GM12872 (cell line): ENCODE results near the gene LIME1.
A peak's percentile ranks its signal among the peaks of the same experiment; 100 is the strongest.

Source experiments
- TF ChIP-seq, protein P1 (sequence below): IDR thresholded peaks from 3 replicates; pipeline ENCODE4 v1.5.1; 2011; ENCODE audit warnings: low read depth, mild to moderate bottlenecking, low read length, moderate library complexity; ENCODE audit not compliant: insufficient read depth

LIME1 gene

GRCh38 chr20:63736893-63737694, 630 bp downstream of the LIME1 start:
- TF ChIP-seq, protein P1, sequence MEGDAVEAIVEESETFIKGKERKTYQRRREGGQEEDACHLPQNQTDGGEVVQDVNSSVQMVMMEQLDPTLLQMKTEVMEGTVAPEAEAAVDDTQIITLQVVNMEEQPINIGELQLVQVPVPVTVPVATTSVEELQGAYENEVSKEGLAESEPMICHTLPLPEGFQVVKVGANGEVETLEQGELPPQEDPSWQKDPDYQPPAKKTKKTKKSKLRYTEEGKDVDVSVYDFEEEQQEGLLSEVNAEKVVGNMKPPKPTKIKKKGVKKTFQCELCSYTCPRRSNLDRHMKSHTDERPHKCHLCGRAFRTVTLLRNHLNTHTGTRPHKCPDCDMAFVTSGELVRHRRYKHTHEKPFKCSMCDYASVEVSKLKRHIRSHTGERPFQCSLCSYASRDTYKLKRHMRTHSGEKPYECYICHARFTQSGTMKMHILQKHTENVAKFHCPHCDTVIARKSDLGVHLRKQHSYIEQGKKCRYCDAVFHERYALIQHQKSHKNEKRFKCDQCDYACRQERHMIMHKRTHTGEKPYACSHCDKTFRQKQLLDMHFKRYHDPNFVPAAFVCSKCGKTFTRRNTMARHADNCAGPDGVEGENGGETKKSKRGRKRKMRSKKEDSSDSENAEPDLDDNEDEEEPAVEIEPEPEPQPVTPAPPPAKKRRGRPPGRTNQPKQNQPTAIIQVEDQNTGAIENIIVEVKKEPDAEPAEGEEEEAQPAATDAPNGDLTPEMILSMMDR: 0 out of 3 replicates have a peak, but pooled peaks have one; percentile 5

GRCh38 chr20:63737695-63737944, 1.2 kb downstream of the LIME1 start:
- TF ChIP-seq, protein P1: no peak

DNA sequence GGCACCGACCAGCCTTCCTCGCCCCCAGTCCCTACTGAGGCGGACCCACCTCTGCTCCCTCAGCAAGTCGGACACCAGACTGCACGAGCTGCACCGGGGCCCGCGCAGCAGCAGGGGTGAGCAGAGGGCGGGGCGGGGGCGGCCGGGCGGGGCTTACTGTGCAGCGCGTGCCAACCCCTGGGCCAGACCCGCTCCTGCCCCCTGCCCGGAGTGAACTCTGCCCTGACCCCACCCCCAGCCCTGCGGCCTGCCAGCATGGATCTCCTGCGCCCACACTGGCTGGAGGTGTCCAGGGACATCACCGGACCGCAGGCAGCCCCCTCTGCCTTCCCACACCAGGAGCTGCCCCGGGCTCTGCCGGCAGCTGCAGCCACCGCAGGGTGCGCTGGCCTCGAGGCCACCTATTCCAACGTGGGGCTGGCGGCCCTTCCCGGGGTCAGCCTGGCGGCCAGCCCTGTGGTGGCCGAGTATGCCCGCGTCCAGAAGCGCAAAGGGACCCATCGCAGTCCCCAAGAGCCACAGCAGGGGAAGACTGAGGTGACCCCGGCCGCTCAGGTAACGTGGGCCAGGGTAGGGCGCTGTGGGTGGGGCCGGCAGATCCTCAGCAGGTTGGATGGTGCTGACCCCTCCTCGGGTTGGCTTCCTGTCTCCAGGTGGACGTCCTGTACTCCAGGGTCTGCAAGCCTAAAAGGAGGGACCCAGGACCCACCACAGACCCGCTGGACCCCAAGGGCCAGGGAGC, 1.7 kb downstream of the LIME1 start:
- TF ChIP-seq, protein P1: no peak

- TF ChIP-seq, protein P1: no peak
Observed at GRCh38 chr20:63738687-63739129, 2.2 kb downstream of the LIME1 start.

- TF ChIP-seq, protein P1: no peak
Observed at GRCh38 chr20:63739130-63740069, 2.9 kb downstream of the LIME1 start, which contains the start of gene SLC2A4RG. SLC2A4RG (plus strand) TSS chr20:63739776; CDS start chr20:63739913, 137 bp downstream.

DNA sequence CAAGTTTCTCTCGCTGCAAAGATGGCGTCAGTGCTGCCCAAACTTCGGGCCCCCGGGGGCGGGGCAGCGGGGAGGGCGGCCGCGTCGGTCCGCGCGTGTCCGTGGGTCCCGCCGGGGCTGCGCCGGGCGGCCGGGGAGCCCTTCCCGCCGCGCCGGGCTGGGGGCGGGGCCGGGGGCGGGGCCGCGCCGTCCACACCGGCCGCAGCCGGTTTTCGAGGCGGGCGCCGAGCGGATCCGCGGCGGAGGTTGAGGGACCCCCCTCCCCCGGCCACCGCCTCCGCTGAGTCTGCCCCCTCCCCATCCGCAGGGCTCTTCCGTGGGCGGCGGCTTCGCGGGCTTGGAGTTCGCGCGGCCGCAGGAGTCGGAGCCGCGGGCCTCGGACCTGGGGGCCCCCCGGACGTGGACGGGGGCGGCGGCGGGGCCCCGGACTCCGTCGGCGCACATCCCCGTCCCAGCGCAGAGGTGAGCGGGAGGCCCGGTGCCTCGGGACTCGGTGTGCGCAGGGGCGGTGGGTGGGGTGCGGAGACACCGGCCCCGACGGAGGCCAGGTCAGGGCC, 3.7 kb downstream of the LIME1 start:
- TF ChIP-seq, protein P1: no peak
